ENCODE results near the gene ALOX15B.
A peak's percentile ranks its signal among the peaks of the same experiment; 100 is the strongest.

Gene ALOX15B

GRCh38 chr17:8038954-8039610 is at the start of gene ALOX15B:
TSS of gene ALOX15B (plus strand) at chr17:8039059. CDS start at chr17:8039156, 97 bp downstream.
- DNase-seq = no peak

DNA sequence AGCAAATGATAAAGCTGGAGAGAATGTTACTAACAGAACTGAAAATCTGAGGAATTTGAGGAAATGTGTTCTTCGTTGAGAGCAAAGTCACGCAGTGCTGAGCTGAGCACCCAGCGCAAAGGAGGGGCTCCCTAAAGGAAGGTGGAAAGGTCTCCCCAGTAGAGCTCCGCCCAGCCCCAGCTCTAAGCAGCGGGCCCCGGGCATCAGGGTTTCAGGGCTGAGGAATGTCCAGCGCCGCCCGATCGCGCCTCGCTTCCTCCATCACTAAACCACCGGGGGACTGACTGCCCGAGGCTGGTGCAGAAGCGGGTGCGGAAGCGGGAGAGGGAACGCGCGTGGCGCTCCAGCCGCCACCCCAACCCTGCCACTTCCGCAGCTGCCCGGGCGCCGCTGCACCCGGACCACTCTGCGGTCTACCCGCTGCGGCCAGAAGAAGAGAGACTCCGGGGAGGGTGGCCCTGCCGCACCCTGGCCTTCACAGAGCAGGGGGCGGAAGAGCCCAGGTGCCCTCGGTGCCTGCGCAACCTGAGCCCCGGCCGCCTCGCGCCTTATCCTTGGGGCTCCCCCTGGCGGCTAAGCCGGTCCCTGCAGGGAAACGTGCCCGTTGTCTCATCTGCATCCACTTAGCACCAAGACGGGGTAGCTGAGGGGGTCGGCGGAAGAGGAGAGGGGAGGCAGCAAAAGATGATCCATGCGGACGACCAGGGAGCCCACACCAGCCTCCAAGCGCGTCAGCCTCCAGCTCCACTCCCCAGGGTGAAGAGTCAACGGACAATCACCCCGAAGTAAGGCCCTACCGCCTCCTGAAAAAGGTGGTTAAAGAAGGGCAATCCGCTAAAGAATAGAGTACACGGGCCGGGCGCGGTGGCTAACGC is 48.8 kb upstream of the ALOX15B start:
- DNase-seq = peak; percentile 77

GRCh38 chr17:7992516-7992915 is 46.3 kb upstream of the ALOX15B start:
- no peak for DNase-seq

- DNase-seq = no peak
Measured at GRCh38 chr17:7992924-7993323, 45.9 kb upstream of the ALOX15B start.

DNA sequence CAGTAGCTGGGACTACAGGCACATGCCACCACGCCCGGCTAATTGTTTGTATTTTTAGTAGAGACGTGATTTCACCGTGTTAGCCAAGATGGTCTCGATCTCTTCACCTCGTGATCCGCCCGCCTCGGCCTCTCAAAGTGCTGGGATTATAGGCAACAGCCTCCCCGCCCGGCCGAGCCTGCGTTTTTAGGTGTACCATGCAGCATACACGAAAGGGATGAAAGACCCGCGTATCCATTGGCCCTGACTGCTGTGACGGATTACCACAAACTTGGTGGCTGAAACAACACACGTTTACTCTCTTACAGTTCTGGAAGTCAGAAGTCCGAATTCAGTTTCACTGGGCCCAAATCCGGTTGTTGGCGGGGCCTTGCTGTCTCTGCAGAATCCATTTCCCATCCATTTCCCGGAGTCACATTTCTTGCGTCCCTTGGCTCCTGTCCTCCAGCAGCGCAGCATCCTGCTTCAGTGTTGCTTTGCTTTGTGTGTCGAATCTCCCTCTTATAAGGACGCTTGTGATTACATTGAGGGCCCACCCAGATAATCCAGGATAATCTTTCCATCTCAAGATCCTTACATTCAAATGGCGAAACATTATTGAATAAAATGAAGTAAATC is 44.8 kb upstream of the ALOX15B start:
- DNase-seq = no peak

GRCh38 chr17:7995724-7996123 is 43.1 kb upstream of the ALOX15B start:
- DNase-seq = no peak

DNA sequence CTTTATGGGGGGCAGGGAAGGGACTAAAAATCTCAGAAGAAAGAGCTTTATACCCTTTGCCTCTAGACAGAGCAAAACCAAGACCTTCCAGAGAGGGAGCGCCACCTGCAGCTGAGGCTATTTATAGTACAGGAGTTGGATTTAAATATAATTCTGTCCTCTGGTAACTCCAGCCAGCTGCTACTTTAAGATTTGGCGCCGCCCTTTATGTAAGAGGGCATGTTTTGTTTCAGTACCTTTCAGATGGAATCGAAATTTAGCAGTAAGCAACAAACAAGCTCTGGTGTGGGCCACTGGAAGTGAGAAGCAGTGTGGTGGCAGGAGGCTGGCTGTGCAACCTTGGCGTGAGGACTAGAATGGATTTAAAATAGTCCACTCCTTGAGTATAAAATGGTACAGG is 41.7 kb upstream of the ALOX15B start:
- no peak for DNase-seq

DNA sequence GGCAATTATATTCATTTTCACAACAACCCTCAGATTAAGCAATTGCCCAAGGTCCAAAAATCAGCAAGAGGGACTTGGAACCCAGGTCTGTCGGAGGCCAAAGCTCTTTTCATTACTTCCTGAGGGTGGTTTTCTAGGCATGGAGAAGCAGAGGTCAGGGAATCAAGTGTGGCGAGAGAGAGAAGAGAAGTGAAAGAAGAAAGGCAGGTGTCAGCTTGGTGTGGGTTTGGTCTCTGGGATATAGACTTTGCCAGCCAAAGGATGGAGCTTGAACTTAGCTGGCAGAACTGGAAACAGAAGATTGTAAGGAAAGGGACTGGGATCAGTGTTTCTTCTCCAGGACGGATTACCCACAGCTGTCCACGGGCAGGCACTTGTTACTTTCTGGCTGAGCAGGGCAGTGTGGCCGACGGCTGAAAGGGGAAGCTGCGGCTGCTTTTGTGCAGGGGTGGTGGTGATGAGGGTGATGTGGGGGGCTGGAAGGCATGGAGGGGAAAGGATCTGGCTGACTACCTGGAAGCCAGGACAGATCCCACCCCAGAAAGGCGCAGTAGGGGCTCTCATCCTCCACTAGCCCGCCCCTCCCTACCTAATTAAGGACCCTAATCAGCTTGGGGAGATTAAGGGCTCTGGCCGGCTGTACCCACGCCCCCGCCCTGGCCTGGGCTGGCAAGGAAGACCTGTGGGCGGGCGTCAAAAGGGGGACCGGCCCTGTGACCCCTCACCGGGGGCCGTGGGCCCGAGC is 36.7 kb upstream of the ALOX15B start, which contains the start of gene GUCY2D:
Gene GUCY2D, plus strand, starts transcription at position 640 of the 745 bp plus-strand sequence. CDS start 433 bp downstream, outside the sequence.
- DNase-seq = no peak

DNA sequence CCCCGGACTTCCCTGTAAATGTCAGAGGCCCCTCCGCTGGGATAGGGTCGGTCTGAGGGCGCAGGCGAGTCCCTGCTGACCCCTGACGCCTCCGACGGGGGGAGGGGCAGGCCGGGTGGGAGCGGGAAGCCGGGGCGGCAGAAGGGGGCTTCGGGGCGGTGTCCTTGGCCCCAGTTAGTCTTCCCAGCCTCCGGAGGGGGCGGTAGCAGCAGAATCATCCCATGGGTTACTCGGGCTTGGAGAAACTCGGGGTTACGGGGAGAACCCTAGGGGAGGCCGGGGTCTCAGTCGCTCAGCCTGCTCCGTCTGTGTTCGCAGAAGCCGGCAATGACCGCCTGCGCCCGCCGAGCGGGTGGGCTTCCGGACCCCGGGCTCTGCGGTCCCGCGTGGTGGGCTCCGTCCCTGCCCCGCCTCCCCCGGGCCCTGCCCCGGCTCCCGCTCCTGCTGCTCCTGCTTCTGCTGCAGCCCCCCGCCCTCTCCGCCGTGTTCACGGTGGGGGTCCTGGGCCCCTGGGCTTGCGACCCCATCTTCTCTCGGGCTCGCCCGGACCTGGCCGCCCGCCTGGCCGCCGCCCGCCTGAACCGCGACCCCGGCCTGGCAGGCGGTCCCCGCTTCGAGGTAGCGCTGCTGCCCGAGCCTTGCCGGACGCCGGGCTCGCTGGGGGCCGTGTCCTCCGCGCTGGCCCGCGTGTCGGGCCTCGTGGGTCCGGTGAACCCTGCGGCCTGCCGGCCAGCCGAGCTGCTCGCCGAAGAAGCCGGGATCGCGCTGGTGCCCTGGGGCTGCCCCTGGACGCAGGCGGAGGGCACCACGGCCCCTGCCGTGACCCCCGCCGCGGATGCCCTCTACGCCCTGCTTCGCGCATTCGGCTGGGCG is 35.9 kb upstream of the ALOX15B start:
- DNase-seq = no peak

GRCh38 chr17:8003594-8004181 is 35.2 kb upstream of the ALOX15B start:
- no peak for DNase-seq

- no peak for DNase-seq
Measured at GRCh38 chr17:8004899-8005298, 34.0 kb upstream of the ALOX15B start.

- DNase-seq = no peak
Measured at GRCh38 chr17:8005357-8005756, 33.5 kb upstream of the ALOX15B start.

DNA sequence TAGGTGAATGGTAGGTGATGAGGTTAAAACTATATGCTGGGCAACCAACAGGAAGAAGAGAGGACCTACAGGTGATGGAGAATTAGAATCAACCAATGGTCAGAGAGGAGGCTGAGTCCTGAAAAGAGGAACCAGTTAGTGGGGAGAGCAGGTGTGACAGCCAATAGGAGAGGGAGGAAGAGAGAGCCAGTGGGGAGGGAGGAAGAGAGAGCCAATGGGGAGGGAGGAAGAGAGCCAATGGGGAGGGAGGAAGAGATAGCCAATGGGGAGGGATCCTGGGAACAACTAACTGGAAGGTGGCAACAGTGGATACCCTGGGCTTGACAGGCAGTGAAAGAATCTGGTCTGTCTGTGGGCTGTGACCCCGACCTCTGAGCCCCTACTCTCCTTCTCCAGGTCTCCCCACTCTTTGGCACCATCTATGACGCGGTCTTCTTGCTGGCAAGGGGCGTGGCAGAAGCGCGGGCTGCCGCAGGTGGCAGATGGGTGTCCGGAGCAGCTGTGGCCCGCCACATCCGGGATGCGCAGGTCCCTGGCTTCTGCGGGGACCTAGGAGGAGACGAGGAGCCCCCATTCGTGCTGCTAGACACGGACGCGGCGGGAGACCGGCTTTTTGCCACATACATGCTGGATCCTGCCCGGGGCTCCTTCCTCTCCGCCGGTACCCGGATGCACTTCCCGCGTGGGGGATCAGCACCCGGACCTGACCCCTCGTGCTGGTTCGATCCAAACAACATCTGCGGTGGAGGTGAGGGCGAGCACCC is 32.7 kb upstream of the ALOX15B start:
- DNase-seq = no peak

GRCh38 chr17:8006836-8007680 is 31.8 kb upstream of the ALOX15B start:
- DNase-seq = no peak

- no peak for DNase-seq
Measured at GRCh38 chr17:8007836-8008235, 31.0 kb upstream of the ALOX15B start.

GRCh38 chr17:8012045-8012580 is 26.7 kb upstream of the ALOX15B start:
- DNase-seq = no peak

DNA sequence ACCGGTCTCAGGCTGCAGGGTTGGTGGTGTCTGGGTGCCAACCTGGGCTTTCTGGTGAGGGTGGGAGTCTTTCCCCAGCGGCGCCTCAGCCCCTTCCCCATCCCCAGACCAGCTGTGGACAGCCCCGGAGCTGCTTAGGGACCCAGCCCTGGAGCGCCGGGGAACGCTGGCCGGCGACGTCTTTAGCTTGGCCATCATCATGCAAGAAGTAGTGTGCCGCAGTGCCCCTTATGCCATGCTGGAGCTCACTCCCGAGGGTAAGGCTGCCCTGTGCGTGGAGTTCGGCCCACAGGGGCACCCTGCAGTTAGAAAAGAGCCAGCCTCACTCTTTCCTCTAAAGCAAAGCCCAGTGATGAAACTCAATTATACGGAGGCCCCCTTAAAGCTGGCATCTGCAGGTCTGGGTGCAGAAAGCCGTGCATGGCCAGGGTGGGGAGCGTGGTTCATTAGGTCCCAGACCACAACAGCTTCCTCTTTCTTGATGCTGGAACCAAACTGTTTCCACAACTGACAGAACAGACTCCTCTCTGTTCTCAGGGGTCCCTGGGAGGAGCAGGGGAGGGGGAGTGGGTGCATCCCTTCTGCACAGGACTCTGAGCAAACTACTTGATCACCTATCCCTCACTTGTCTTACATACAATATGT is 25.7 kb upstream of the ALOX15B start:
- DNase-seq = no peak

GRCh38 chr17:8013731-8014557 is 24.9 kb upstream of the ALOX15B start:
- no peak for DNase-seq

Data from T1000 (cell line).